Tongue (tissue), 2 donors: ENCODE data around the gene MBNL2. TPM values are rescaled to one million over a fixed set of nuclear protein-coding genes. Genes with fewer than 3 reads are reported as not detected.

Source experiments
- DNase-seq: peaks from one replicate; pipeline ENCODE4 v3.0.0-alpha.2; 2015
- total RNA-seq: library from RNA; depleted of rRNA; stranded (reverse); fragments of >200 nt; gene quantifications from one replicate; pipeline ENCODE4 v1.2.3, GENCODE V29; 2014

Gene MBNL2
- total RNA-seq, 1 donor from 2014 or later = 110 TPM

GRCh38 chr13:97274829-97275649 lies 52.9 kb downstream of the MBNL2 start:
- peak; percentile 76 for DNase-seq

GRCh38 chr13:97275776-97276501 lies 53.8 kb downstream of the MBNL2 start:
- DNase-seq = no peak

GRCh38 chr13:97276862-97277269 lies 54.7 kb downstream of the MBNL2 start:
- DNase-seq = no peak

GRCh38 chr13:97278435-97279411 lies 56.6 kb downstream of the MBNL2 start:
- DNase-seq = no peak

- DNase-seq = no peak
These were observed 57.8 kb downstream of the MBNL2 start for GRCh38 chr13:97279913-97280312.

- DNase-seq = no peak
These were observed 58.3 kb downstream of the MBNL2 start for GRCh38 chr13:97280478-97280877.

GRCh38 chr13:97281028-97281427 lies 58.9 kb downstream of the MBNL2 start:
- no peak for DNase-seq

- DNase-seq = no peak
These were observed 60.6 kb downstream of the MBNL2 start for GRCh38 chr13:97282705-97283104.

- DNase-seq = no peak
These were observed 61.8 kb downstream of the MBNL2 start for GRCh38 chr13:97283888-97284287.

GRCh38 chr13:97284558-97284957 lies 62.4 kb downstream of the MBNL2 start:
- DNase-seq = no peak

- DNase-seq = no peak
These were observed 63.3 kb downstream of the MBNL2 start for GRCh38 chr13:97285221-97285955.

GRCh38 chr13:97286317-97287046 lies 64.3 kb downstream of the MBNL2 start:
- DNase-seq = no peak

- no peak for DNase-seq
These were observed 64.9 kb downstream of the MBNL2 start for GRCh38 chr13:97287047-97287383.

- no peak for DNase-seq
These were observed 66.4 kb downstream of the MBNL2 start for GRCh38 chr13:97288486-97288900.

GRCh38 chr13:97289514-97290298 lies 67.6 kb downstream of the MBNL2 start:
- no peak for DNase-seq

GRCh38 chr13:97295283-97296182 lies 73.4 kb downstream of the MBNL2 start:
- peak; percentile 87 for DNase-seq

- DNase-seq = no peak
These were observed 74.6 kb downstream of the MBNL2 start for GRCh38 chr13:97296740-97297139.

- no peak for DNase-seq
These were observed 76.7 kb downstream of the MBNL2 start for GRCh38 chr13:97298816-97299215.

GRCh38 chr13:97300871-97301270 lies 78.7 kb downstream of the MBNL2 start:
- no peak for DNase-seq
